Thyroid gland (tissue), 4 donors: Measurements from ENCODE around the gene CIAO3.

Experiments used
- POLR2A ChIP-seq, 2 donors: fragments of 450-650 bp; IDR thresholded peaks; one replicate each; pipeline ENCODE4 v1.6.1; 2017; ENCODE audit warnings: antibody characterized with exemption in 2 of 2, mild to moderate bottlenecking in 2 of 2, moderate library complexity in 1 of 2
- TF ChIP-seq, protein P1 (sequence below), 6 experiments: fragments of 200-600 bp in 3 of 6; fragments of 450-650 bp in 3 of 6; sonication (generic) in 3 of 6; IDR thresholded peaks; one replicate each; pipeline ENCODE4 v1.5.1; 2016 to 2019; ENCODE audit warnings: antibody characterized with exemption in 6 of 6, mild to moderate bottlenecking in 2 of 6, inconsistent platforms in 1 of 6, moderate library complexity in 1 of 6

DNA sequence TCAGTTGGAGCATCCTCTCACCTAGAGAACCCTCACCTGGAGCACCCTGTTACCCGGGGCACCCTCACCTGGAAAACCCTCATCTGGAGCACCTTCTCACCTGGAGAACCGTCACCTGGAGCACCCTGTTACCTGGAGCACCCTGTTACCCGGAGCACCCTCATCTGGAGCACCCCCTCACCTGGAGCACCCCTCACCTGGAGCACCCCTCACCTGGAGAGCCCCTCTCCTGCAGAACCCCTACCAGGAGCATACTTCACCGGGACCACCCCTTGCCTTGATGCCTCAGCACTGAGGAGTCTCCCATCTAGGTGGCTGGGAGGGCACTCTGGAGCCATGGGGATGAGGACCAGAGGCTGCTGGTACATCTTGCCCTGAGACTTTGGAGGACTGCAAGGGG, 31.8 kb downstream of the CIAO3 start:
- TF ChIP-seq, protein P1, sequence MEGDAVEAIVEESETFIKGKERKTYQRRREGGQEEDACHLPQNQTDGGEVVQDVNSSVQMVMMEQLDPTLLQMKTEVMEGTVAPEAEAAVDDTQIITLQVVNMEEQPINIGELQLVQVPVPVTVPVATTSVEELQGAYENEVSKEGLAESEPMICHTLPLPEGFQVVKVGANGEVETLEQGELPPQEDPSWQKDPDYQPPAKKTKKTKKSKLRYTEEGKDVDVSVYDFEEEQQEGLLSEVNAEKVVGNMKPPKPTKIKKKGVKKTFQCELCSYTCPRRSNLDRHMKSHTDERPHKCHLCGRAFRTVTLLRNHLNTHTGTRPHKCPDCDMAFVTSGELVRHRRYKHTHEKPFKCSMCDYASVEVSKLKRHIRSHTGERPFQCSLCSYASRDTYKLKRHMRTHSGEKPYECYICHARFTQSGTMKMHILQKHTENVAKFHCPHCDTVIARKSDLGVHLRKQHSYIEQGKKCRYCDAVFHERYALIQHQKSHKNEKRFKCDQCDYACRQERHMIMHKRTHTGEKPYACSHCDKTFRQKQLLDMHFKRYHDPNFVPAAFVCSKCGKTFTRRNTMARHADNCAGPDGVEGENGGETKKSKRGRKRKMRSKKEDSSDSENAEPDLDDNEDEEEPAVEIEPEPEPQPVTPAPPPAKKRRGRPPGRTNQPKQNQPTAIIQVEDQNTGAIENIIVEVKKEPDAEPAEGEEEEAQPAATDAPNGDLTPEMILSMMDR (IDR thresholded peaks at IDR 0.05), result no peak
- no peak for TF ChIP-seq POLR2A (IDR thresholded peaks at IDR 0.05)
